ENCODE results near the gene CIT. TPM values are rescaled to one million over a fixed set of nuclear protein-coding genes. Genes with fewer than 3 reads are reported as not detected.

CIT gene
- total and polyA plus RNA-seq, 2 experiments from 2014 or later, result 1.4 to 30.3 TPM

- no peak for DNase-seq (ENCODE audit: low read depth in 1 of 2, low spot score in 1 of 2)
- peaks cover 71% of the 10 kb centered on the region for H3K36me3 ChIP-seq
- TF ChIP-seq CTCF (IDR thresholded peaks at IDR 0.05; ENCODE audit: low read depth, low read length), result no peak
- no peaks in the 10 kb centered on the region for H3K4me1 ChIP-seq (ENCODE audit: low read depth)
- H3K4me3 ChIP-seq, result no peak overlapping the region
- no peak overlapping the region for H3K27ac ChIP-seq
- H3K9me3 ChIP-seq (ENCODE audit: low read depth), result no peaks in the 10 kb centered on the region
- H3K27me3 ChIP-seq, result no peaks in the 10 kb centered on the region
Observed at GRCh38 chr12:119674560-119674959, 202.6 kb downstream of the CIT start.

- H3K27me3 ChIP-seq, result no peaks in the 10 kb centered on the region
- H3K36me3 ChIP-seq, result peaks cover 65% of the 10 kb centered on the region
- H3K27ac ChIP-seq, result no peak overlapping the region
- no peak overlapping the region for H3K4me3 ChIP-seq
- DNase-seq (ENCODE audit: low read depth in 1 of 2, low spot score in 1 of 2), result no peak
- no peaks in the 10 kb centered on the region for H3K9me3 ChIP-seq (ENCODE audit: low read depth)
- TF ChIP-seq CTCF (IDR thresholded peaks at IDR 0.05; ENCODE audit: low read depth, low read length), result no peak
- H3K4me1 ChIP-seq (ENCODE audit: low read depth), result peaks cover 3% of the 10 kb centered on the region
Observed at GRCh38 chr12:119673634-119674033, 203.5 kb downstream of the CIT start.

GRCh38 chr12:119672194-119672593, 204.9 kb downstream of the CIT start:
- peaks cover 4% of the 10 kb centered on the region for H3K4me1 ChIP-seq (ENCODE audit: low read depth)
- peaks cover 53% of the 10 kb centered on the region for H3K36me3 ChIP-seq
- H3K27ac ChIP-seq, result no peak overlapping the region
- no peak overlapping the region for H3K4me3 ChIP-seq
- H3K27me3 ChIP-seq, result no peaks in the 10 kb centered on the region
- TF ChIP-seq CTCF (IDR thresholded peaks at IDR 0.05; ENCODE audit: low read depth, low read length), result no peak
- H3K9me3 ChIP-seq (ENCODE audit: low read depth), result no peaks in the 10 kb centered on the region
- DNase-seq (ENCODE audit: low read depth in 1 of 2, low spot score in 1 of 2), result no peak

GRCh38 chr12:119671070-119671469, 206.1 kb downstream of the CIT start:
- H3K36me3 ChIP-seq, result peaks cover 42% of the 10 kb centered on the region
- H3K9me3 ChIP-seq (ENCODE audit: low read depth), result no peaks in the 10 kb centered on the region
- no peak for TF ChIP-seq CTCF (IDR thresholded peaks at IDR 0.05; ENCODE audit: low read depth, low read length)
- no peak overlapping the region for H3K27ac ChIP-seq
- H3K4me3 ChIP-seq, result no peak overlapping the region
- no peak for DNase-seq (ENCODE audit: low read depth in 1 of 2, low spot score in 1 of 2)
- peaks cover 4% of the 10 kb centered on the region for H3K4me1 ChIP-seq (ENCODE audit: low read depth)
- H3K27me3 ChIP-seq, result no peaks in the 10 kb centered on the region

- no peaks in the 10 kb centered on the region for H3K27me3 ChIP-seq
- H3K4me3 ChIP-seq, result no peak overlapping the region
- H3K9me3 ChIP-seq (ENCODE audit: low read depth), result no peaks in the 10 kb centered on the region
- no peak for TF ChIP-seq CTCF (IDR thresholded peaks at IDR 0.05; ENCODE audit: low read depth, low read length)
- H3K27ac ChIP-seq, result no peak overlapping the region
- H3K36me3 ChIP-seq, result peaks cover 32% of the 10 kb centered on the region
- peaks cover 4% of the 10 kb centered on the region for H3K4me1 ChIP-seq (ENCODE audit: low read depth)
- no peak for DNase-seq (ENCODE audit: low read depth in 1 of 2, low spot score in 1 of 2)
Observed at GRCh38 chr12:119669744-119670472, 207.2 kb downstream of the CIT start.

Measured in cardiac muscle cell (in vitro differentiated cells and primary cell).